HG03045 (cell line): ENCODE results near the gene CGRRF1.

Experiments used
- ATAC-seq: cut with Tn5 transposase; IDR thresholded peaks from one replicate; pipeline ENCODE4 v1.9.1; 2021; ENCODE audit warnings: mild to moderate bottlenecking, moderate library complexity; ENCODE audit not compliant: unreplicated experiment

The CGRRF1 gene

DNA sequence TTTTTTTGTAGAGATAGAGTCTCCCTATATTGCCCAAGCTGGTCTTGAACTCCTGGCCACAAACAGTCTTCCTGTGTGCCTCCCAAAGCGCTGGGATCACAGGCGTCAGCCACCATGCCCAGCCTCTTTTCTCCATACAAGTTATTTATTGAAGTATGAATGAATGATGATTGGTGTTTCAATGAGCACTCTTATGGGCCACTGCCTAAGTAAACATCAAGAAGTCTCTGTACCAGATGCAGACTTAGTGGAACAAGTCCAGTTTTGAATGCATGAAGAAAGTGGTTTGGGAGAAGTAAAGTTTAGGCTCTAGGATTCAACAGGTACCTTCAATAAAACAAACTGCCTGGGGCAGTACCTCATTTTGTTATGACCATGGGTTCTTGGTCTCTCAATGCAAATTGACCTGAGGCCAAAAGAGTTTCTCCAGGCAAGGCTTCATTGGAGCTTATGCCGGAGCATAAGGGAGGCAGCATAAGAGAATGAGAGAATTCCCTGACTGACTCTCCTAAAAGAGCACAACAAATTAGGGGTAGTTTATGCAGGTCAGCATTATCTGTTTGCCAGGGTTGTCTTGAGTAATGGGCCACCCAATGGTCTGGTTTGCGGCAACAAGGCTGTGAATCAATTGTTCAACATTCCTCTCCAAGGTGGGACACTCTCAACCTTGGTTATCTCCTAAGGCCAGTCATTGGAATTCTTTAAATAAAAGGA lies 19.8 kb upstream of the CGRRF1 start:
- no peak for ATAC-seq

GRCh38 chr14:54490445-54491175 lies 19.1 kb upstream of the CGRRF1 start:
- no peak for ATAC-seq

- ATAC-seq = no peak
Observed at GRCh38 chr14:54493293-54493692, 16.4 kb upstream of the CGRRF1 start.

DNA sequence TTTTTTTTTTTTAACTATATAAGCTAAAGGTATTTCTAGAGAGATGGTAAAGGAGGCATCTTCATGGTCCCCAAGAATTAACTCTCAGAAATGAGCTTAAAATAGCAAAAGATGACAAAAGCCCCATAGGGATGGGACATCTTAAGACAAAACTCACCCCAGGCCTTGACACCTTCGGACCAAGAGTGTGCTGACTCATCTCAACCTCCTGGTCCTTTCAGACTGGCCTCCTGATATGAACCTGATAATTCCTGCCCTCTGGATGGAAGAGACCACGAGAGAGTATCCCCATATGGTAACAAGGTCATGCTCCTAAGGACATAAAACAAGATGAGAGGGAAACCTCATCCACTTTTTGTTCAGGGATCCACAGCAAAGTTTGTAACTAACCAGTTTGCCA lies 12.5 kb upstream of the CGRRF1 start:
- ATAC-seq = no peak

DNA sequence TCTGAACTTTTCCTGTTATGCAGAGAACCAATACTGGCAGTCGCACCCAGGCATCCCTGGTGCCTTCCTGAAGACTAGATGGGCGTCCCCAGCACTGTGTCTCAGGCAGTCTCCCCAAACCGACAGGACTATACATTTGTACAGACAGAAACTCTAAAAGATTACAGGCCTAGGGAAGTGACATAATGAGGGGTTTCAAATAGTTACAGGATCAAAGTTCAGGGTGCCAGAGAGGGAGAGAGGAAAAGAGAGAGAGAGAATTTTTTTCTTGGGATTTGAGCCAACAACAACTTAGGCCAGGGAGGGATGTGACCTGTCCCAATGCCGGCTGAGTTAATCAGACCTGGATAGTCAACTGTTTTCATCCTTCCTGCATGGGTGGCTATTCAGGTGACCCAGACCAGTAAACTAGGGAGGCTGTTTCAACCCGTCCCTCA lies 11.6 kb upstream of the CGRRF1 start:
- ATAC-seq = no peak

DNA sequence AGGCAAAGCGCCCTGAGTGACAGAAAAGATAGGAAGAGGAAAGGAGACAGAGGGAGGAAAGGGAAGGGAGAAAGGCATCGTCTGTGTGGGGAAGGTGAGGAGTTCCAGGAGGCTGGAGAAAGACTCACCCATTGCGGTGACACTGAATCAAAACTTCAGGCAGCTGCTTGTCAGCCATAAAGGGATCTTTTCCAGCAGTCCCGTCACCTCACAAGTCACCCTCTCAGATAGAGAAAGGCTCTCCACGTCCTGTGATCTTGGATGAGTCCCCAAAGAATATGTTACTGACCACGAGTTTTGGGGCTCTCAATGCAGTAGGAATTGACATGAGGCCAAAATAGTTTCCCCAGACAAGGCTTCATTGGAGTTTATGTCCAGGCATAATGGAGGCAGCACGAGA lies 11.1 kb upstream of the CGRRF1 start:
- ATAC-seq = no peak

DNA sequence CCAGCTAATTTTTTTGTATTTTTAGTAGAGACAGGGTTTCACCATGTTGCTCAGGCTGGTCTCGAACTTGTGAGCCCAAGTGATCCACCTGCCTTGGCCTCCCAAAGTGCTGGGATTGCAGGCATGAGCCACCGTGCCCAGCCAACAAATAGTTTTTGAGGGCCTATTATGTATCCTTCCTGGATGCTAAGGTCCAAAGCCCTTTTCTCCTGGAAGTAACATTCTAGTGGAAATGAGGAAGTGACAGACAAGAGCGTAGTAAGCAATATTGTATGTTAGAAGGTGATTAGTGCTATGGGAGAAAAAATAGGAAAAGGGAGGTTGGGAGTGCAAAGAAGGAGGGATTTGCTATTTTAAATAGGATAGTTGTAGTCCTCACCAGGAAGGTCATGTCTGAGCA lies 9.0 kb upstream of the CGRRF1 start:
- no peak for ATAC-seq

DNA sequence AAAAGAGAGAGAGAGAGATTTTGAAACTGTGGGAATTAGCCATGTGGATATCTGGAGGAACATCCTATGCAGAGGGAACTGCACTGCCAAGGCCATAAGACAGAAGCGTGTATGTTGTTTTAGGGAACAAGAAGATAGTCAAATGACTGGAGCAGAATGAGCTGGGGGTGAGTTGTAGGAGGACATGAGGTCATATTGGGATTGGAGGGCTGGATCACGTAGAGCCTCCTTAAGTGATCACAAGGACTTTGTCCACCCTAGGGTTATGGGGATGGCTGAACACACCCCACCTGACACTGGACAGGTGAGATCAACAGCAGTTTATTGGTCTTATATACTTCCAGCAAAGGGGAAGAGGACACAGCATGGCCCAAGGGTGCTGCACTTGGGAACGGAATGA lies 8.2 kb upstream of the CGRRF1 start:
- ATAC-seq = no peak

GRCh38 chr14:54502602-54503001 lies 7.1 kb upstream of the CGRRF1 start:
- ATAC-seq = no peak

DNA sequence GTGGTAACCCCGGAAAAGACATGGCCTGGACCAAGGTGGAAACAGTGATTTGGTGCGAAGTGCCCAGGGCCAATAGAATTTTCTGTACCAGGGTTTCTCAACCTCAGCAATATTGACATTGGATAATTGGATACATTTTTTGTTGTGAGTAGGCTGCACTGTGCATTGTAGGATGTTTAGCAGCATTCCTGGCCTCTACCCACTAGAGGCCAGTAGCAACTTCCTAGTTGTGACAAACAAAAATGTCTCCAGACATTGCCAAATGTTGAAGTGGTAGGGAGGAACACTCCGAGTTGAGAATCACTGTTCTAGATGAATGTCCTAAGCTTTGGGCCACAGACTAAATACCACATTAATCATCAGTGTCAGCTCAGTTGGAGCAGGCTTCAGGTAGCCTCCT lies 6.2 kb upstream of the CGRRF1 start:
- ATAC-seq = no peak

GRCh38 chr14:54512393-54512792 lies 2.7 kb downstream of the CGRRF1 start:
- ATAC-seq = no peak

DNA sequence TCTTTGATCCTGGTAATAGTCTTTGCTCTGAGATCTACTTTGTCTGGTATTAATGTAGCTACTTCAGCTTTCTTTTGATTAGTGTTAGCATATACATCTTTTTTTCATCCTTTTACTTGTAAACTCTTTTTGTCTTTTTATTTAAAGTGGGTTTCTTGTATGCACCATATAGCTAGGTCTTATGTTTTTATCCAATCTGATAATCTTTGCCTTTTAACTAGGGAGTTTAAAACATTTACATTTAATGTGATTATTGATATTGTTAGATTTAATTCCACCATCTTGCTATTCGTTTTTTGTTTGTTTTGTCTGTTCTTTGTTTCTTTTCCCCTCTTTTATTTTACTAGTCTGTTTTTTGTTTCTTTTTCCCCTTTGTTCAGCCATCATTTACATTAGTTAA lies 6.0 kb downstream of the CGRRF1 start:
- no peak for ATAC-seq

DNA sequence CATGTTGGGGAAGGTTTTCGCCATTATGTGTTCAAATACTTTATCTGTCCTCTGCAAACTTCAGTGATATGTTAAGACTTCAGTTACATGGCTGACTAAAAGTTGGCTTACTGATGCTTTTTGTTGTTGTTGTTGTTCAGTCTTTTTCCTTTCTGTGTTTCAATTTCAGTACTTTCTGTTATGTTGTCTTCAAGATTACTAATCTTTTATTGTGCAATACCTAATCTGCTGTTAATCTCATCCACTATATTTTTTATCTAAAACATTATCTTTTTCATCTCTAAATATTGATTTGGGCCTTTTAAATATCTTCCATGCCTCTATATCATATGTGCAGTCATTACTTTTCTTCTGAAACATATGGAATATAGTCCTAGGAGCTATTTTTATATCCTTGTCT lies 7.0 kb downstream of the CGRRF1 start:
- ATAC-seq = no peak

DNA sequence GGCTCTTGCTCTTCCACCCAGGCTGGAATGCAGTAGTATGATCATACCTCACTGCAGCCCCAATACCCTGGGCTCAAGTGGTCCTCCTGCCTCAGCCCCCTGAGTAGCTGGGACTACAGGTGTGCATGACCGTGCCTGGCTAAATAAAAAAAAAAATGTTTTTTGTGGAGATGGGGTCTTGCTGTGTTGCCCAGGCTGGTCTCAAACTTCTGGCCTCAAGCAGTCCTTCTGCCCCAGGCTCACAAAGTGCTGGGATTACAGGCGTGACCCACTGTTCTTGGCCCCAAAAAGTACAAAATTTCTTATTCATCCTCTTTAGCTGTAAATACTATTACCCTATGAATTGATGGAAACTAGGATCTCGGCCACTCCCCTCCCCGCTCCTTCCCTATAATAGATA lies 14.7 kb downstream of the CGRRF1 start:
- no peak for ATAC-seq

DNA sequence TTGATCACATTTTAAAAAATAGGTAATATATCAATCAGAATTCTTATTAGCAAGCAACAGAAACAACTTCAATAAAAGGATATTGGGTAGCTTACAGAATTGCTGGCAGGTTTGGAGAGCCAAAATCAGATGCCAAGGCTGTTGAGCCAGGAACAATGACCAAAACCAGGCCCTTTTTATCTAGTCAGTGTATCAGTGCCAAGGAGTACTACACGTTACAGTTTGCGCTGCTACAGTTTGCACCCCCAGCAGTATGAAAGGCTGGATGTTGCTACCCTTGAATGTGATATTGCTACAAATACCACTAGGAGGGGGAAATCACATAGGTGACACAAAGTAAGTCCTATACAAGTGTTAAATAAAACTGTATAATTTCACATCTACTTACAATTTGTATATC lies 19.3 kb downstream of the CGRRF1 start:
- ATAC-seq = no peak

DNA sequence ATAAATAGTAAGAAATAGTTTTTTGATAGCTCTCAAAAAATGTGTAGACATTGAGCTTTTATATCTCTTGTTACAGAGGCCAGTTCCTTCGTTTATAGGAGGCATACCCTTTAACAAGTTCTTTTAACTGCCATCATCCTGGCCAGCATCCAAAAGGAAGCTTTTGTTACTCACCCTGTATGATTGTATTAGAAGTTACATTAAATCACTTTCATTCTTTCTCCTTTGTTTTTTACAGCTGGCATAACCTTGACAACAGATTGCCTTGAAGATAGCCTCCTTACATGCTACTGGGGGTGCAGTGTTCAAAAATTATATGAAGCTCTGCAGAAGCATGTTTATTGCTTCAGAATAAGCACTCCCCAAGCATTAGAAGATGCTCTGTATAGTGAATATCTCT lies 20.1 kb downstream of the CGRRF1 start:
- no peak for ATAC-seq

GRCh38 chr14:54532111-54533012 lies 22.7 kb downstream of the CGRRF1 start:
- peak; percentile 80 for ATAC-seq

DNA sequence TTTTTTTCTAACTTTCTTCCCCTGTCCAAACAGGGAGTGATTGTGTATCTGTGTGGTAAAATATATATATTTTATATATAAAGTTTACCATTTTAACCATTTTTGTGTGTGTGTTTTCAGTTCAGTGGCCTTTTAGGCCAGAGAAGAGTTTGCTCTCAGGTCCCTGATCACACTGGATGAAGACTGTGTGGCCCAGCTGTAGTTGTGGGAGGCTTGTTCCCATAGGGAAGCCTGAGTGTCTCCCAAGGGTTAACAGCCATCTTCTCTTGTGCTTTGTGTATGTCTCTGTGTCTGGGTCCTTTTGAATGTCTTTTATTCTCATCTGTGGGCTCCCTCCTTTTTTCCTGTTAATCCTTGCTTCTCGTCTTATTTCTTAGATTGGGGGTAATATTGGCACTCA lies 23.4 kb downstream of the CGRRF1 start:
- ATAC-seq = no peak

DNA sequence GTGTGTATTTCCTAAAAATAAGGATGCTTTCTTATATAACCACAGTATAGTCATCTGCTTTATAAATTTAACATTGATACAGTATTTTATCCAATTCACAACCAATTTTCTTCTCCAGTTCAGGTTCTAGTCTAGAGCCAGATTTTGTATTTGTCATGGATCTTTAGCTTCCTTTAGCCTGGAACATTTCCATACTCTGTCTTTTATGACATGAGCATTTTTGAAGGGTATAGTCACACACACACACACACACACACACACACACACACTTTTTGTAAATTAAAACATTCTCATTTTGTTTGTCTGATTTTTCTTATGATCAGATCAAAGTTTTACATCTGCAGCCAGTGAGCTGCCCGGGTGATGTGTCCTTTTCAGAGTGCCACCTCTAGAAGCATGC lies 25.4 kb downstream of the CGRRF1 start:
- ATAC-seq = no peak

GRCh38 chr14:54535646-54536045 lies 25.9 kb downstream of the CGRRF1 start:
- no peak for ATAC-seq

- ATAC-seq = no peak
Observed at GRCh38 chr14:54537651-54538050, 27.9 kb downstream of the CGRRF1 start.

GRCh38 chr14:54538055-54538454 lies 28.3 kb downstream of the CGRRF1 start:
- ATAC-seq = no peak
